ENCODE results near the gene TTBK1. TPM values are rescaled to one million over a fixed set of nuclear protein-coding genes. Genes with fewer than 3 reads are reported as not detected.

The TTBK1 gene
- total and polyA plus RNA-seq, 10 of the 15 experiments (the other 5 are each of a cell fraction or from before 2014, with no cell fraction given): 0.05 to 0.27 TPM; not detected in 8

- peak overlapping the region; percentile 29 for H2AFZ ChIP-seq (ENCODE audit: control insufficient read depth, low read depth, low read length)
- FAIRE-seq (no peak), DNase-seq (ENCODE audit: low read depth, low spot score) (no peak), ATAC-seq (no peak)
- SMC1A ChIA-PET (ENCODE audit: uncharacterized antibody, unreplicated experiment): interaction anchor here (1.0 to 3.8 kb wide), 19 partner anchors 8 to 89 kb away, joined by 3 to 70 read pairs (median 8); no protein-coding TSS in a partner anchor
- 40% methylated on average over 9 of the region's 9 CpGs for WGBS (ENCODE audit: insufficient coverage, insufficient replicate concordance, low lambda C conversion rate, missing lambda C conversion rate)
- RAD21 ChIA-PET (ENCODE audit: unreplicated experiment): interaction anchor here (1.0 to 3.7 kb wide), 18 partner anchors 9 to 147 kb away, joined by 3 to 48 read pairs (median 7); partner anchors contain the start of gene ZNF318
- H3K9ac ChIP-seq (ENCODE audit: control insufficient read depth, insufficient read depth, low read length): no peak overlapping the region
- H3K4me2 ChIP-seq (ENCODE audit: control insufficient read depth, insufficient read depth): peak overlapping the region; percentile 75
- peak overlapping the region; percentile 57; the same call in 1 of the 2 replicates for H3K4me3 ChIP-seq
- POLR2A ChIA-PET: interaction anchor here (0.5 to 1.7 kb wide), 6 partner anchors 16 to 248 kb away, joined by 3 to 16 read pairs (median 4); no protein-coding TSS in a partner anchor
- H4K20me1 ChIP-seq (ENCODE audit: control insufficient read depth, insufficient read depth): no peaks in the 10 kb centered on the region
- BruUV-seq (replicated peaks): no TSS peak
- TF ChIP-seq RELB (IDR thresholded peaks at IDR 0.05; ENCODE audit: low read depth) (no peak), ZNF687 (IDR thresholded peaks at IDR 0.05) (0 out of 2 replicates have a peak, but pooled peaks have one; percentile 18)
- CTCF ChIA-PET: interaction anchor here (0.7 to 3.9 kb wide), 34 partner anchors 8 to 202 kb away, joined by 3 to 37 read pairs (median 6); partner anchors contain the start of gene ABCC10
- H3K9me3 ChIP-seq (replicated peaks; ENCODE audit: control insufficient read depth, insufficient read depth, low read length): no peaks in the 10 kb centered on the region
- H3K27me3 ChIP-seq (replicated peaks in 1 of 2; ENCODE audit: control insufficient read depth in 2 of 2, insufficient read depth in 2 of 2, low read length in 1 of 2): no peaks in the 10 kb centered on the region
- in situ Hi-C loops (cut with MboI) (no loop called here), intact Hi-C loops (cut with micrococcal nuclease; ENCODE audit: unreplicated experiment) (loop anchor here (1.0 kb wide), 1 partner anchor 30 kb away; no protein-coding TSS in a partner anchor)
- H3K36me3 ChIP-seq (ENCODE audit: control insufficient read depth in 2 of 2, insufficient read depth in 2 of 2, low read length in 1 of 2): no peaks in the 10 kb centered on the region
- peaks cover 13% of the 10 kb centered on the region for H3K4me1 ChIP-seq (ENCODE audit: control insufficient read depth, insufficient read depth, low read length)
- no peak overlapping the region for H3K27ac ChIP-seq (ENCODE audit: control insufficient read depth, insufficient read depth)
- H3K79me2 ChIP-seq (ENCODE audit: control insufficient read depth, insufficient read depth, low read length): no peaks in the 10 kb centered on the region
Measured at GRCh38 chr6:43308990-43309477, 65.8 kb downstream of the TTBK1 start.

Data from GM12878 (cell line).